ENCODE measurements around the gene EYA3.
"Not testable (repeated sequence)": the region's sequence is repeated elsewhere in the genome, so short reads cannot be mapped to it uniquely, and the experiment has no call there.

The EYA3 gene

DNA sequence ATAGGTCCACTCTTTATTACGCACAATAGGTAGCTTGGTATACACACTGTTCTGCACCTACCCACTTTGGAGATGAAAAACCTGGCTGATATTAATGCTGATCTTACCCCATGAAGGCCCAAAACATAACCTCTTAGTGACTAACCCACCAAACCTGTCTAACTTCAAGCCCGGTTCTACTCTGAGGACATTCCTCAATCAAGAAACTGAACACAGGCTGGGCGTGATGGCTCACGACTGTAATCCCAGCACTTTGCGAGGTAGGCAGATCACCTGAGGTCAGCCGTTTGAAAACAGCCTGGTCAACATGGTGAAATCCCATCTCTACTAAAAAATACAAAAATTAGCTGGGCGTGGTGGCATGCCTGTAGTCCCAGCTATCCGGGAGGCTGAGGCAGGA is 50.5 kb downstream of the EYA3 start:
- no peak overlapping the region for H3K27ac Mint-ChIP-seq
- no peaks in the 10 kb centered on the region for H3K27me3 Mint-ChIP-seq
- H3K4me1 Mint-ChIP-seq, result peaks cover 4 to 15% of the 10 kb centered on the region in 2 donors
- ATAC-seq (replicated peaks) (no peak), DNase-seq (no peak)
- no peak overlapping the region for H3K4me3 Mint-ChIP-seq
- H3K36me3 Mint-ChIP-seq, result peaks cover 27 to 34% of the 10 kb centered on the region in 2 donors
- H3K9me3 Mint-ChIP-seq, result no peaks in the 10 kb centered on the region

DNA sequence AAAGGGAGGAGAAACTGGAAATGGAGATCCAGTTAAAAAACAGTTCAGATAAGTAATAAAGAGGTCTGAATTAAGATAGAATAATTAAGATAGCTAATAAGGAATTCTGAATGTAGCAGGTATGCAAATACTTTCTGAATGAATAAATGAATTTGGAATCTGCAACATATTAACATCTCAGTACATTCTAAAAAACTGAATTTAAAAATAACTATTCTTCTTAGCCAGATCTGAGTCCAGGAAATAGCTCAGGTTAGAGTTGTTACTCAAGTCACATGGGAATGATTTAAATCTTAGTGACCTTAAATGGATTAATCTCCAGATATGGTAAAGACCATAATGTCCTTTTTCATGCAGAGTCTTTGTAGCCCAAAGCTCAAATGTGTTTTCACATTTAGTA is 51.2 kb downstream of the EYA3 start:
- peaks cover 26 to 36% of the 10 kb centered on the region in 2 donors for H3K36me3 Mint-ChIP-seq
- ATAC-seq (replicated peaks) (no peak), DNase-seq (no peak)
- no peak overlapping the region for H3K4me3 Mint-ChIP-seq
- no peaks in the 10 kb centered on the region for H3K27me3 Mint-ChIP-seq
- H3K9me3 Mint-ChIP-seq, result no peaks in the 10 kb centered on the region
- H3K4me1 Mint-ChIP-seq, result peaks cover 4 to 15% of the 10 kb centered on the region in 2 donors
- no peak overlapping the region for H3K27ac Mint-ChIP-seq

DNA sequence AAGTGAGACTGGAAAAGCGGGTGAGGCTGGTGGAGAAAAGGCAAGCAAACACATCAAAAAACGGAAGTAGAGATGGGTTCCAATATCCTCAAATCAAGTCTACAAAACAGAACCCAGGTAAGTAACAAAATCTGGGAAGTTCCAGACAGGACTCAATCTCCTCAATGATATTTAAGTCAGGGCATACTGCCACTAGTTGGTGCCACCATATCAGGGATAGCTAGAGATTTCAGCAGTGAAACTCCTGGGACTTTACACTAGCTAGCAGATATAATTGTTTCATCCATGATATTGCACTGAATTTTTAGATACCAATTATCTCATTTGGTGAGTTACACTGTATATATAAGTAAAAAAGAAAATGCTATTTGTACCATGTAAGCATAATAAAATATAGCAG is 52.0 kb downstream of the EYA3 start:
- H3K9me3 Mint-ChIP-seq, result no peaks in the 10 kb centered on the region
- DNase-seq (no peak), ATAC-seq (replicated peaks) (no peak)
- peaks cover 25 to 33% of the 10 kb centered on the region in 2 donors for H3K36me3 Mint-ChIP-seq
- no peak overlapping the region for H3K4me3 Mint-ChIP-seq
- no peaks in the 10 kb centered on the region for H3K27me3 Mint-ChIP-seq
- no peak overlapping the region for H3K27ac Mint-ChIP-seq
- peaks cover 6 to 15% of the 10 kb centered on the region in 2 donors for H3K4me1 Mint-ChIP-seq

DNA sequence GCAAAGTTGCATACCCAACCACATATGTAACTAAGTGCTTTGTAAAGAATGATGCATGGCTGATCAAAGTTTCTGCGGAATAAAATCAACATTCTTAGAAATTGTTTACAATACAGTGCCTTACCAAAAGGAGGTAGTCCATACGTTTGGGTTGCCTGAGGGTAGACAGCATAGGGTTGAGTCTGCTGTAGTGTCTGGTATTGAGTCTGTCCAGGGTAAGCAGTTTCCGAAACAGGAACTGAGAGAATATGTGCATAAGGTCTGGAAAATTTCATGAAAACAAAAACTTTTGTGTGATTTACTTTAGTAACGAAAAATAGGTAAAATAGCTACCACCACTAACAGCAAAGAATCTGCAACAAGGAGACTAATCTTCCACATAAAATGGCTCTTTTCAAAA is 53.0 kb downstream of the EYA3 start:
- H3K27ac Mint-ChIP-seq, result no peak overlapping the region
- ATAC-seq (replicated peaks), result peak; percentile 74 to 88

DNA sequence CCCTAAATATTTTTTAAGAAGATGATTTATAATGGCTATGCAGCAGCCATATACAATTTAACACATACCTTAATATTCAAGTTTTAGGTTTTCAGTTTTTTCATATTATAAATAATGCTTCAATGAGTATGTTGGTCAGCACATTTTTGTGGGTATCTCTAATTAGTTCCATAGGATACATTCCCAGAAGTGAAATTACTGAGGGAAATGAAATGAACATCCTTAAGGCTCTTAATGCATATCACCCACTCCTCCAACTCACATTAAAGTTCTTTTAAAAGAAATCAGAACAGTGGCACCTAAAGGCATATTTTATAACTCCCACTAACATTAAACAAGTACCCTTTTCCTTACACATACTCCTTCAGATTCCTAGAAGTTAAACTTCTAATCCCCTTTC is 56.1 kb downstream of the EYA3 start:
- no peak overlapping the region for H3K4me3 Mint-ChIP-seq
- ATAC-seq (replicated peaks) (no peak), DNase-seq (no peak)
- no peaks in the 10 kb centered on the region for H3K9me3 Mint-ChIP-seq
- peaks cover 10 to 23% of the 10 kb centered on the region in 2 donors for H3K36me3 Mint-ChIP-seq
- no peaks in the 10 kb centered on the region for H3K27me3 Mint-ChIP-seq
- peaks cover 6 to 15% of the 10 kb centered on the region in 2 donors for H3K4me1 Mint-ChIP-seq
- no peak overlapping the region for H3K27ac Mint-ChIP-seq

More for the DNA sequence above, 53.0 kb downstream of the EYA3 start:
- Mint-ChIP-seq H3K9me3 (no peaks in the 10 kb centered on the region), H3K4me3 (no peak overlapping the region), H3K36me3 (peaks cover 19 to 28% of the 10 kb centered on the region in 2 donors), H3K4me1 (peaks cover 6 to 15% of the 10 kb centered on the region in 2 donors), H3K27me3 (no peaks in the 10 kb centered on the region)
- no peak for DNase-seq

DNA sequence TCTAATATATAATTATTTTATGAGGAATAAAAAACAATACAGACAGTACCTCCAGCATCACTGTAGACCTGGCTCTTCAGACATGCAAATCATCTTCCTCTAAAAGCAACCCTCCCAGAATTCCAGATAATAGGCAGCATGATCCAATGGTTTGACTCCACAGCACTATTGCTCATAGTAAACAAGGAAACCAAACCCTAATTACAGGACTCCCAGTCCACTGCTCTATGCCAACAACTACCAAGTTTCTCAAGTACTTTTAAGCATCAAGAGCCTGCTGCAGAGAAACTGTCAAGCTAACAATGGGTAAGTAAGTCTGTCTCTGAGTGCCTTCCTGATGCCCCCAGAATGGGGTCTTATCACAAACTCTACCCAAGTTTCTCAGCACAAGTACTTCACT is 57.2 kb downstream of the EYA3 start:
- no peak for DNase-seq
- no peak for ATAC-seq (replicated peaks)
- Mint-ChIP-seq H3K9me3 (no peaks in the 10 kb centered on the region), H3K27ac (no peak overlapping the region), H3K27me3 (no peaks in the 10 kb centered on the region), H3K4me3 (no peak overlapping the region), H3K4me1 (peaks cover 5 to 15% of the 10 kb centered on the region in 2 donors), H3K36me3 (peaks cover 10 to 18% of the 10 kb centered on the region in 2 donors)

DNA sequence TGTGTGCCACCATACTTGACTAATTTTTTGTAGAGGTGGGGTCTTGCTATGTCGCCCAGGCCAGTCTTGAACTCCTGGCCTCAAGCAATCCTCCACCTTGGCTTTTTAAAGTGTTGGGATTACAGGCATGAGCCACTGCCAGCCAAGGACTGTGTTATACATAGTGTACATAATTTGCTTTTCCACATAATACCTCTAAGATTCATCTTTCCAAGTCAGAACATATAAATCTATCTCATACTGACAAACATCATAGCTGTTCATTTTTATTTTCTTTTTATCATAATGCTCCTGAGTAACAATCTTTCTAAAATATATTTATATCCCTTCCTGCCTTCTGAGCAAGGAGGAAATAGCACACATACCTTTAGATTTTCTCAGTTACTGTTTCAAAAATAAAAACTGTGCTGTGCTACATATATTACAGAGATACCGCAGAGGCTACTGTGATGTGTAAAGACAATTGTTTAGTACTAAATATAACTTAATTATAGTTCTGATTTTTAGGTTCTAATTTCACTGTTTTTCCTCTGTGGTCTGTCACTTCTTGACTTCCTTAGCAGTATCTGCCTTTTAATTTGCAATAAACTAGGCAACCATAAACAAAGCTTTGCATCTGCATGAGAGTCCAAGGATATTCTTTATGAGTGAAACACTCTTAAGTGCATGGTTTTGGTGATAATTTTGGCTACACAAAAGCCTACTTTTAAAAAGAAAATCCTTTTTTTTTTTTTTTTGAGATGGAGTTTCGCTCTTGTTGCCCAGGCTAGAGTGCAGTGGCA is 59.3 kb downstream of the EYA3 start:
- H3K27ac Mint-ChIP-seq, result no peak overlapping the region
- no peak for DNase-seq
- peaks cover 5 to 28% of the 10 kb centered on the region in 2 donors for H3K36me3 Mint-ChIP-seq
- no peak for ATAC-seq (replicated peaks)
- H3K4me1 Mint-ChIP-seq, result peaks cover 0 to 2% of the 10 kb centered on the region in 2 donors
- H3K4me3 Mint-ChIP-seq, result no peak overlapping the region
- H3K9me3 Mint-ChIP-seq, result no peaks in the 10 kb centered on the region
- H3K27me3 Mint-ChIP-seq, result no peaks in the 10 kb centered on the region

DNA sequence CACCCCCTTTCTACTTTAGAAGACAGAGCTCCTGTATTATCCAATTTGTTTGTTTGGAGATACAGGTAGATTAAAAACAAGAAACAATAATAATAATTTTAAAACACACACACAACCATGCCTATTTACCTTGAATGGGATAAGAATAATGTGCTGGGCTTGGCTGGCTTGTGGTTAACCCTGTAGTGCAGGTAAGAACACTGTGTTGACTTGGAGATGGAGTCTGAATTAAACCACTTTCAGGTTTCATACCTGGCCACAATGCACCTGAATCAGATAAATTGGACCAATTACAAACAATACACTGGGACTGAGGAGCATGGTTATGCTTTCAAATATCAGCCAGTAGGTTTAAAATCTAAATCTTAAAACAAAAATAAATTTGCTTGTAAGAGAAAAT is 60.8 kb downstream of the EYA3 start:
- ATAC-seq (replicated peaks) (no peak), DNase-seq (no peak)
- Mint-ChIP-seq H3K36me3 (peaks cover 5 to 30% of the 10 kb centered on the region in 2 donors), H3K4me3 (no peak overlapping the region), H3K4me1 (peaks cover 0 to 2% of the 10 kb centered on the region in 2 donors), H3K27ac (no peak overlapping the region), H3K9me3 (no peaks in the 10 kb centered on the region), H3K27me3 (no peaks in the 10 kb centered on the region)

DNA sequence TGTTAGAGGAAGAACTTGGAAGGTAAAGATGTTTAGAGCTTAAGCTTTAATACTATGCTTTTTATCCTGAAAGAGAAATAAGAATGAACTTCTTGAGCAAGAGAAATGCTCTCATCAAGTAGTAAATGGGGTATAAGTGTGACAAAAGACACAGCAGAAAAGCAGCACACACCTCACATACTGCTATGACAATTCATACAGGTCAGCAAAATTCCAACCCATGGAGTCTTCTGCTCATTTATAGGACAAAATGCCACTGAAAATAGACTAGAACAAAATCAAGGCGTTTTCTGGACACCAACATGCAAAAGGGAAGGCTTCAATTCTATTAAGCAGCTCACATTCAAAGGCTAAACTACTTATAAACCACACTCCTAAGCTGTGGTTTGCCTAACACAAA is 61.2 kb downstream of the EYA3 start:
- Mint-ChIP-seq H3K4me3 (no peak overlapping the region), H3K9me3 (no peaks in the 10 kb centered on the region), H3K36me3 (peaks cover 5 to 26% of the 10 kb centered on the region in 2 donors), H3K27ac (no peak overlapping the region), H3K4me1 (peaks cover 0 to 2% of the 10 kb centered on the region in 2 donors), H3K27me3 (no peaks in the 10 kb centered on the region)
- DNase-seq (no peak), ATAC-seq (replicated peaks) (no peak)

DNA sequence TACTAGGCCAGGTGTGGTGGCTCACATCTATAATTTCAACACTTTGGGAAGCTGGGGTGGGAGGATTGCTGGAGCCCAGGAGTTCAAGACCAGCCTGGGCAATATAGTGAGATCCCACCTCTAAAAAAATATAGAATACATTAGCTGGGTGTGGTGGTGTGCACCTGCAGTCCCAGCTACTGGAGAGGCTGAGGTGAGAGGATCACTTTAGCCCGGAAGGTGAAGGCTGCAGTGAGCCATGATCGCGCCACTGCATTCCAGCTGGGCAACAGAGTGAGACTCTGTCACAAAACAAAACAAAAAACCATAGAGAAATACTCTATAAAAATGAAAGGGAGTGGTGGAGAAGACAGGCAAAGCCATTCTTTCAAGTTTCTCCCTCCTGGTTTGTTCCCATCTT is 62.1 kb downstream of the EYA3 start:
- Mint-ChIP-seq H3K4me1 (peaks cover 0 to 2% of the 10 kb centered on the region in 2 donors), H3K9me3 (no peaks in the 10 kb centered on the region), H3K27me3 (no peaks in the 10 kb centered on the region), H3K36me3 (peaks cover 3 to 22% of the 10 kb centered on the region in 2 donors), H3K27ac (no peak overlapping the region), H3K4me3 (no peak overlapping the region)
- no peak for ATAC-seq (replicated peaks)
- no peak for DNase-seq

DNA sequence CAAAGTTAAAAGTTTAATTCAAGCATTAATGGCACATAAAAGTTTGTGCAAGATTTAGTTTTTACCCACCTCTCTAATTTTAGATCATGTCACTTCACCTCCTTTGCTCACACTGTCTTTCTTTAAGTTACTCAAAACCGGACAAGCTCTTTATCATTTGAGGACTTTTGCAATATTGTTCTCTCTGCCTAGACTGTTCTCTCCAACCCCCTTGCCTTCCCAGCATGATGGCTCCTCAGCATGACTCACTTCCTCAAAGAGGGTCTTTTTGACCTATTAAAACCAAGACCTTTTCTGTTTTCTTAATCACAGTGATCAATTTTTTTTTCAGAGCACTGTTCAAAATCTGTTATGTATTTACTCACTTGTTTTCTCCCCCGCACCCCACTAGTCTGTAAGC is 67.3 kb downstream of the EYA3 start:
- peaks cover 18 to 44% of the 10 kb centered on the region in 2 donors for H3K36me3 Mint-ChIP-seq
- H3K4me1 Mint-ChIP-seq, result peaks cover 0 to 8% of the 10 kb centered on the region in 2 donors
- no peaks in the 10 kb centered on the region for H3K9me3 Mint-ChIP-seq
- no peaks in the 10 kb centered on the region for H3K27me3 Mint-ChIP-seq
- ATAC-seq (replicated peaks) (no peak), DNase-seq (no peak)
- H3K4me3 Mint-ChIP-seq, result no peak overlapping the region
- H3K27ac Mint-ChIP-seq, result no peak overlapping the region

DNA sequence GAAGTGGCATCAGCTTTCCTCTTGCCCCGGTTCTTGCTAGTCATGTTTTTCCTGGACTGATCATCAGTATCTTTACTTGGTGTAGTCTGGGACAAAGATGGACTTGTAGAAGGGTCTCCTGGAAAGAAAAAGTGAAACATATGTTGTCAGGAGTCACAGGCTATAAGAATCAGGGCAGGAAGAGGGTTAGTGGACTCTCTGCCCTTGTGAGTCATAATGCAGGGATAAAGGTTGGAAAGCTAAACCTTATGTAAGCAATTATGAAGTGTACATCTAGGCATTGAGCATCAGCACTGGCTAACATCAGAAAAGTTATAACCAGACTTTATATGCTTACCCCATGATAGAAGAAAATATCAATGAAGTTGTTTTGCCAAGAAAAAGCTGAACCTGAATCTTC is 77.4 kb downstream of the EYA3 start:
- Mint-ChIP-seq H3K4me3 (no peak overlapping the region), H3K36me3 (peaks cover 25 to 37% of the 10 kb centered on the region in 2 donors), H3K9me3 (no peaks in the 10 kb centered on the region), H3K4me1 (no peaks in the 10 kb centered on the region), H3K27me3 (no peaks in the 10 kb centered on the region), H3K27ac (no peak overlapping the region)
- ATAC-seq (replicated peaks) (no peak), DNase-seq (no peak)

DNA sequence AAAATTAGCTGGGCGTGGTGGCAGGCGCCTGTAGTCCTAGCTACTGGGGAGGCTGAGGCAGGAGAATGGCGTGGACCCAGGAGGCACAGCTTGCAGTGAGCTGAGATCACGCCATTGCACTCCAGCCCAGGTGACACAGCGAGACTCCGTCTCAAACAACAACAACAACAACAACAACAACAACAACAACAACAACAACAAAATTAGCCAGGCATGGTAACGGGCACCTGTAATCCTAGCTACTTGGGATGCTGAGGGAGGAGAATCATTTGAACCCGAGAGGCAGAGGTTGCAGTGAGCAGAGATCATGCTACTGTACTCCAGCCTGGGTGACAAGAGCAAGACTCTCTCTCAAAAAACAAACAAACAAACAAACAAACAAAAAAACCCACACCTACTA is 85.3 kb downstream of the EYA3 start:
- H3K9me3 Mint-ChIP-seq; H3K4me3 Mint-ChIP-seq; H3K27ac Mint-ChIP-seq; H3K4me1 Mint-ChIP-seq; DNase-seq; H3K27me3 Mint-ChIP-seq; ATAC-seq (replicated peaks): not testable (repeated sequence)
- peaks cover 29 to 38% of the 10 kb centered on the region in 2 donors for H3K36me3 Mint-ChIP-seq

DNA sequence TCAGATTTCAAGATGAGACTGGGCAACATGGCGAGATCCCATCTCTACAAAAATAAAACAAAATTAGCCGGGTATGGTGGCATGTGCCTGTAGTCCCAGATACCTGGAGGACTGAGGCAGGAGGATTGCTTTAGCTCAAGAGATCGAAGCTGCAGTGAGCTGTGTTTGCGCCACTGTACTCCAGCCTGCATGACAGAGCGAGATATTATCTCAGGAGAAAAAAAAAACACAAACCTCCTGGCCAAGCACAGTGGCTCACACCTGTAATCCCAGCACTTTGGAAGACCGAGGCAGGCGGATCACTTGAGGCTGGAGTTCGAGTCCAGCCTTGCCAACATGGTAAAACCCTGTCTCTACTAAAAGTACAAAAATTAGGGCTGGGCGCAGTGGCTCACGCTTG is 85.8 kb downstream of the EYA3 start:
- no peak overlapping the region for H3K27ac Mint-ChIP-seq
- H3K36me3 Mint-ChIP-seq, result peaks cover 32 to 42% of the 10 kb centered on the region in 2 donors
- no peaks in the 10 kb centered on the region for H3K4me1 Mint-ChIP-seq
- no peaks in the 10 kb centered on the region for H3K27me3 Mint-ChIP-seq
- no peak overlapping the region for H3K4me3 Mint-ChIP-seq
- H3K9me3 Mint-ChIP-seq, result no peaks in the 10 kb centered on the region
- ATAC-seq (replicated peaks) (no peak), DNase-seq (no peak)

DNA sequence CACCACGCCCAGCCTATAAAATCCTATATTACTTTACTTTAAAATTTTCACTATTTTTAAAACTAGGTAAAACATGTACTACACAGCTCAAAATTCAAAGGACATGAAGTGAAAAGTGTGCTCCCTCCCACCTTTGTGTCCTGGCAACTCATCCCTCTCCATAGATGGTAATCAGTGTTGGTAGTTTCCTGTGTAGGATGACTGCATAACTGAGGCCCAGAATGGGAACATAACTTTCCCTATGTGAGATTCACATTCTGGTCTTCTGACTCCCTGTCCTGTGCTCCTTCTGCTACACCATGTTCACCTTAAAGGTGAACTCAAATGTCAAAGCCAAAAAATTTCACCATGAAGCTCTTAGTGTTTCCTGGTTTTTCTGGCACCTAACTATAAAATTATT is 89.4 kb downstream of the EYA3 start:
- DNase-seq (no peak), ATAC-seq (replicated peaks) (no peak)
- no peak overlapping the region for H3K4me3 Mint-ChIP-seq
- peaks cover 27 to 38% of the 10 kb centered on the region in 2 donors for H3K36me3 Mint-ChIP-seq
- no peaks in the 10 kb centered on the region for H3K27me3 Mint-ChIP-seq
- no peaks in the 10 kb centered on the region for H3K4me1 Mint-ChIP-seq
- peak overlapping the region; percentile 9 for H3K27ac Mint-ChIP-seq
- H3K9me3 Mint-ChIP-seq, result no peaks in the 10 kb centered on the region

Measured in stimulated activated naive B cell treated with anti-CD40 and anti-IgM and Interleukin-4, amounts not matched to agents 10 μg/mL and 1 μg/mL and 100 μg/mL, for 72 hours (primary cell).